ENCODE measurements around the gene KCNQ1. TPM values are rescaled to one million over a fixed set of nuclear protein-coding genes. Genes with fewer than 3 reads are reported as not detected.

The KCNQ1 gene
- total RNA-seq, 4 donors from 2014 or later = 0.89 to 2.2 (median 1.3) TPM

- DNase-seq (ENCODE audit: low spot score in 2 of 2) = no peak
- 99% methylated on average over 7 of the region's 7 CpGs for WGBS
- TF ChIP-seq POLR2A (IDR thresholded peaks at IDR 0.05) = no peak
- no peak overlapping the region for H3K27ac ChIP-seq
- H3K27me3 ChIP-seq = no peaks in the 10 kb centered on the region
- no peaks in the 10 kb centered on the region for H3K4me1 ChIP-seq
- no peaks in the 10 kb centered on the region for H3K36me3 ChIP-seq
- no peaks in the 10 kb centered on the region for H3K9me3 ChIP-seq
- H3K4me3 ChIP-seq = no peak overlapping the region
Measured at GRCh38 chr11:2853997-2854560, 409.3 kb downstream of the KCNQ1 start.

DNA sequence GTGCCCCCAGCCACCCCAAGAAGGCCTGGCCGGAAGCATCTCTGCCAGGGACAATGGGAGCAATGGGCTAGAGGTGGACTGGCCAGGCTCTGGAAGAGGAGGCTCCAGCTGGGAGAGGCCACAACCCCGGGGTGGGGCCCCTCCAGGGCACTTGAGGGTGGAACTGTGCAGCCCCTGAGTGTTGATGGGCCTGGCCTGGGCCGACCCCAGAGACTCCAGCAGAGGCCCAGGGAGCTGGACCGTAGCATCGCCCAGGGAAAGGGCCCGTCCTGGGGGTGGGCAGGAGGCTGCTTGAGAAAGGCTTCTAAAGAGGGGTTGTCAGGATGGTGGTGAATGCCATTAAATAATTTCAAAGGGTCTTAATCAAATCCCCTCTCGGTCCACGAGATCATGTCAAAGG lies 410.4 kb downstream of the KCNQ1 start:
- Histone ChIP-seq H3K4me3 (no peak overlapping the region), H3K4me1 (no peaks in the 10 kb centered on the region), H3K9me3 (no peaks in the 10 kb centered on the region), H3K27me3 (no peaks in the 10 kb centered on the region), H3K36me3 (no peaks in the 10 kb centered on the region), H3K27ac (no peak overlapping the region)
- TF ChIP-seq EP300 (IDR thresholded peaks at IDR 0.05) (no peak), POLR2A (IDR thresholded peaks at IDR 0.05) (no peak), POLR2AphosphoS5 (IDR thresholded peaks at IDR 0.05) (no peak), CTCF (IDR thresholded peaks at IDR 0.05) (no peak)
- no peak for DNase-seq (ENCODE audit: low spot score in 2 of 2)
- WGBS = 91% methylated on average over 7 of the region's 8 CpGs

DNA sequence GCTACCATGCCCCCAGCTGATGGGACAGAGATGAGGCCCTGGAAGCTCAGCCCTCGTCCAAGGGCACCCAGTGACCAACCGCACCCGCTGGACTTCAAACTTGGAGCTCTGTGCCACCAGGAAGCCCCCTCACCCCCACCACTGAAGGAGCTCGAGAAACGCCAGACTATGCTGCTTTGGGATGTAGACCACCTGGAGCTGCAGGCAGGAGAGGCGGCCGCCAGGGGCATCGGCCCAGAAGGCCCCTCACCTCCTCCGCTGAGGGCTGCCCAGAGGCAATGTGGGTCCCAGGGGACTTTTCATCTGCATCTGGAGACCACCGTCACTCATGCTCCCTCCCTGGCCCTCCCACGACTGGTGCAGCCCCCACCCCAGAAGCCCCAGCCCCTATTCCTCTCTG lies 412.5 kb downstream of the KCNQ1 start:
- H3K27ac ChIP-seq = no peak overlapping the region
- no peaks in the 10 kb centered on the region for H3K36me3 ChIP-seq
- H3K4me3 ChIP-seq = no peak overlapping the region
- no peaks in the 10 kb centered on the region for H3K9me3 ChIP-seq
- no peak for DNase-seq (ENCODE audit: low spot score in 2 of 2)
- H3K27me3 ChIP-seq = peaks cover 15% of the 10 kb centered on the region
- no peak for TF ChIP-seq POLR2AphosphoS5 (IDR thresholded peaks at IDR 0.05)
- no peak for TF ChIP-seq CTCF (IDR thresholded peaks at IDR 0.05)
- no peak for TF ChIP-seq EP300 (IDR thresholded peaks at IDR 0.05)
- TF ChIP-seq POLR2A (IDR thresholded peaks at IDR 0.05) = no peak
- WGBS = 82% methylated on average over 8 of the region's 11 CpGs
- H3K4me1 ChIP-seq = peaks cover 3% of the 10 kb centered on the region

- H3K9me3 ChIP-seq = no peaks in the 10 kb centered on the region
- H3K4me1 ChIP-seq = peaks cover 9% of the 10 kb centered on the region
- no peak for DNase-seq (ENCODE audit: low spot score in 2 of 2)
- no peaks in the 10 kb centered on the region for H3K36me3 ChIP-seq
- TF ChIP-seq POLR2AphosphoS5 (IDR thresholded peaks at IDR 0.05) (no peak), EP300 (IDR thresholded peaks at IDR 0.05) (no peak), POLR2A (IDR thresholded peaks at IDR 0.05) (no peak), CTCF (IDR thresholded peaks at IDR 0.05) (no peak)
- no peak overlapping the region for H3K4me3 ChIP-seq
- H3K27me3 ChIP-seq = peaks cover 21% of the 10 kb centered on the region
- 86% methylated on average over 14 of the region's 18 CpGs for WGBS
- no peak overlapping the region for H3K27ac ChIP-seq
Measured at GRCh38 chr11:2857918-2858317, 413.1 kb downstream of the KCNQ1 start.

DNA sequence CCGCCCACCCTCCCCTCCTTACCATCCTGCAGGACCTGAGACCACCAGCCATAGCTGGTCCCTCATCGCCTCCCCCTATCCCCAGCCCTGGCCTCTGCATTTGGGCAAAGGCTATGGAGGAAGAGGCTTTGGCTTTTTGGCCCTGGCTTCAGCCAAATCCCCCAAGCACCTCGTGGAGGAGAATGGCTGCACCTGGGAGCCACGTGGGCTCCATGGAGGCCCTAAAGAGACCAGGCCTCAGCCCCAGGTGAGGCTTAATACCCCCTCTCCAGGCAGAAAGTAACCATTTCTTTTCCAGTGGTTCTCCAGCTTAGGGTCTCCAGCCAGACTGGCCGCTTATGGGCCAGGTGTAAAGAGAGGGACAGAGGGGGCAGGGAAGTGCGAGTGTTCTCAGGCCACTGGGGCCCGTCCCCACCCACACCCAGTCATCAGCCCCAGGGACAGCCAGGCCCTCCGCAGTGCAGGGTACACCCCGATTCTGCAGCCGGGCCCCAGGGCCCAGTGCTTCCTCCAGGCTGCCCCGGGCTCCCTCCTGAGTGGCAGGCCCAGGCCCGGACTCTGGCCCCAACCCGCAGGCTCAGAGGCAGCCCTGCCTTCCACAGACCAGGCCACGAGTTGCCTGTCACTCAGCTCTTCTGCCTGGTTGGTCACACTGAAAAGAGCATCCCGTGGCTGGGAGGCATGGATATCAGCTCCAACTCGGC lies 414.3 kb downstream of the KCNQ1 start:
- TF ChIP-seq CTCF (IDR thresholded peaks at IDR 0.05) (no peak), POLR2AphosphoS5 (IDR thresholded peaks at IDR 0.05) (no peak), POLR2A (IDR thresholded peaks at IDR 0.05) (no peak), EP300 (IDR thresholded peaks at IDR 0.05) (no peak)
- no peaks in the 10 kb centered on the region for H3K9me3 ChIP-seq
- peaks cover 30% of the 10 kb centered on the region for H3K27me3 ChIP-seq
- no peak overlapping the region for H3K4me3 ChIP-seq
- WGBS = 91% methylated on average over 9 of the region's 16 CpGs
- H3K4me1 ChIP-seq = peaks cover 12% of the 10 kb centered on the region
- no peak overlapping the region for H3K27ac ChIP-seq
- no peaks in the 10 kb centered on the region for H3K36me3 ChIP-seq
- DNase-seq (ENCODE audit: low spot score in 2 of 2) = no peak
